HG03196 (cell line): Measurements from ENCODE around the gene SLC25A48.
A peak's percentile ranks its signal among the peaks of the same experiment; 100 is the strongest.
"Not testable (repeated sequence)": the region's sequence is repeated elsewhere in the genome, so short reads cannot be mapped to it uniquely, and the experiment has no call there.

Experiments
- ATAC-seq: cut with Tn5 transposase; IDR thresholded peaks from one replicate; pipeline ENCODE4 v1.9.1; 2021; ENCODE audit not compliant: unreplicated experiment

Gene SLC25A48

GRCh38 chr5:135829681-135830383, 4.6 kb upstream of the SLC25A48 start:
- ATAC-seq: no peak

GRCh38 chr5:135830384-135830700, 4.1 kb upstream of the SLC25A48 start:
- no peak for ATAC-seq

- no peak for ATAC-seq
Measured at GRCh38 chr5:135830876-135831275, 3.6 kb upstream of the SLC25A48 start.

- ATAC-seq: no peak
Measured at GRCh38 chr5:135831439-135831838, 3.0 kb upstream of the SLC25A48 start.

DNA sequence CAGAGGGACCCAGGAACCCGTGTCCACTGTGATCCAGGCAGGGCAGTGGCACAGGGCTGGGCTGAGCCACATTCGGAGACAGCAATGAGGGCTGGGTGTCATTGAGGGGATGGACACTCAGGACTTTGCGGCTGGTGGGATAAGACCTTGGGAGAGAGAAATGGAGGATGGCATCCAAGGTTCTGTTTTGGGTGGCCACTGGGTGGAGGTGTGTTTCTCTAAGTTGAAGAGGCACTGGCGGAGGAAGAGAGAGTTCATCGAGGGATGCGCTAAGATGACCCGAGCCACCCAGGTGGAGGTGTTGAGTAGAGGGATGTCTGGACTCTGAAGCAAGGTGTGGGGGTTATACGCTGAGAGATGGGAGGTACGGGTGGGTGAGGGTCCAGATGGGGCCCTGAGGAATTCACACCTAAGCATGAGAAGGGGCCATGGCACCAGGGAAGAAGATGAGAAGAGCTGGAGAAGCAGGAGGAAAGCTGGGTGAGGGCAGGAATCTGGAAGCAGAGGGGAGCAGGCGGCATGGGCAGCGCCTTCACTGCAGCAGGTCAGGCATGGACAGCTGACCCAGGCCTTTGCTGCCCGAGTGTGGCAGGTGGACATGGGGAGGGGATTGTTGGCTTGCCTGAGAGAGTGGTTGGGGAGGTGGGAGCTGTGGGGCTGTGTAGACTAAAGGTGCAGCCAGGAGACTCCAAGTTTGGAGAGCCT, 2.5 kb upstream of the SLC25A48 start:
- no peak for ATAC-seq

GRCh38 chr5:135832941-135833920, 1.2 kb upstream of the SLC25A48 start:
- no peak for ATAC-seq

GRCh38 chr5:135833961-135834638, 363 bp upstream of the SLC25A48 start:
- peak; percentile 77 for ATAC-seq

DNA sequence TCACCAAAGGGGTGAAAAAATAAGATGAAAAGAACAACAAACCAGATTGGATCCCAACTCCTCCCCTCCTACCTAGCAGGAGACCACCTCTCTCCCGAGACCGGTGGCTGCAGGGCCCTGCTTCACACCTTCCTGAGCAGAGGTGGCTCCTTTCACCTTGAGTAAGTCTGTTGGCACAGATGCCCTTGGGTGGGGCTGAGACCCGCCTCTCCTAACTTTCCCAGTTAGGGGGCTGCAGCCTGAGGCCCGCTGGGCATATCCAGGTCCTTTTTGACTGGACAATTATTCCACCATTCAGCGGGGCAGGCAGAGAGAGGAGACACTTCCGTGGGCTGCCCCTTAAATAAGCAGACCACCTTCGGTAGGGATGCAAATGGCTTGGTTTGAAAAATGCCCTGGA, 1.3 kb downstream of the SLC25A48 start:
- ATAC-seq: no peak

DNA sequence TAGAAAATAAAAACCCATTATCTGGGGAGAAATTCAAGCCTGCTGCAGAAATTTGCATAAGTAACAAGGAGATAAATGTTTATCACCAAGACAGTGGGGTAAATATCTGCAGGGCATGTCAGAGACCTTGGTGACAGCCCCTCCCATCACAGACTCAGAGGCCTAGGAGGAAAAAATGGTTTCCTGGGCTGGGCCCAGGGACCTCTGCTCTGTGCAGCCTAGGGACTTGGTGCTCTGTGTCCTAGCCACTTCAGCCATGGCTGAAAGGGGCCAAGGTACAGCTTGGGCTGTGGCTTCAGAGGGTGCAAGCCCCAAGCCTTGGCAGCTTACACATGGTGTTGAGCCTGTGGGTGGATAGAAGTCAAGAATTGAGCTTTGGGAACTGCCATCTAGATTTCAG, 3.9 kb downstream of the SLC25A48 start:
- not testable (repeated sequence) for ATAC-seq

GRCh38 chr5:135839566-135839965, 5.1 kb downstream of the SLC25A48 start:
- no peak for ATAC-seq

DNA sequence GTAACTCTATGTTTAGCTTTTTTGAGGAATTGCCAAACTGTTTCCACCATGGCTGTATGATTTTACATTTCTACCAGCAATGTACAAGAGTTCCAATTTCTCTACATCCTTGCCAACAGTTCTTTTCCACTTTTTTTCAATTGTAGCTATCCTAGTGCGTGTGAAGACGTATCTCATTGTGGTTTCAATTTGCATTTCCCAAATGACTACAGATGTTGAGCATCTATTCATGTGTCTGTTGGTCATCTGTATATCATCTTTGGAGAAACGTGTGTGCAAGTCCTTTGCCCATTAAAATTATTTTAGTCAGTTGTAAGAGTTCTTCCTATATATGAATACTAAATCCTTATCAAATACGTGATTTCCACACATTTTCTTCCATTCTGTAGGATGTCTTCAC, 6.5 kb downstream of the SLC25A48 start:
- no peak for ATAC-seq

DNA sequence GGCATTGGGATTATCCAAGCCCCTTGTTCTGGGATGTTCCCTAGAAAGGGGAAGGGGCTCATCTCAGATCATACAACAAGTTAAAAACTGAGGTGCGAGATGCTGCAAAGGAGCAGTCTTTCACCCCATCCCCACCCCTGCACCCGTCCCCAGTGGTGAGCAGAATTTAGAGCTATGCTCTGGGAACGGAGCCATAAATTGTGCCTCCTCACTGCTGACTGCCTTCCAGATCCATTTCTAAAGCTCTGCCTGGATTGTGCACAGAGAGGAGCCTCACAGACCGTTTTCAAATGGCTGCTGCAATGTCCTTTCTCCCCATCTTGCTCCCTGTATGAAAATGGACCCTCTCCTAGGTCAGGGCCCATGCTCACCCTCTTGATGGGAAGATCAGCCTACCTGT, 8.3 kb downstream of the SLC25A48 start:
- ATAC-seq: no peak

DNA sequence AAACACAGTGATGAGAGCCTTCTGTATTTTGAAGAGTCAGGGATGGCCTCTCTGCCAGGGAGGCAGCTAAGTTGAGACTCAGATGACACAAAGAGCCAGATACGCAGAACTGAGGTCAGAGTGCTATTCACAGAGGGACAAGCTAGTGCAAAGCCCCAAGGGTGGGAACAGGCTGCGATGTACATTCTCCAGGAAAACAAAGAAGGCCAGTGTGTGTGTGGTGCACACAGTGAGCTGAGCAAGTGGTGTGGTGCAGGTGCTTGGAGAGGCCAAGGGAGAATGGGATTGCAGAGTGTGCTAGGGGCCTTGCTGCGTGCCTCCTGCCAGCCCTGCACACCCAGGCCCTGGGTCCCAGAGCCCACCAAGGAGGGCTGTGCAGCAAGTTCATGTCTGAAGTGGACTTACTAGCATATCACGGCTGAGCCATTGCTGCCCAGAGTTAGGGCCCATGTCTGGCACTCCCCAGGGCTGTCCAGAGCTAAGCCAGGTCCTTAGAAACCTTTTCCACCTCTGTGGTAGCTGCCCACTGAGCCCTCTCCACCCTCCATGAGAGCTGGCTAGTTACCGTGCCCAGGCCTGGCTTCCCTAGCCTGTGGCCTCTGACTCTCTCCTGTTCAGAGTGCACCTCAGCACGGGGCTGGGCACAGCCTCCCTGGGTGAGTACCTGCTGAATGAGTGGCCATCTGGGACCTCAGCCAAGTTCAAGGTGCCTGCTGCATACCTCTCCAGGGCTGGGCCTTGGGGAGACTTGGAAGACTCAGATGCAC, 9.3 kb downstream of the SLC25A48 start:
- ATAC-seq: no peak

GRCh38 chr5:135846311-135846710, 11.8 kb downstream of the SLC25A48 start:
- ATAC-seq: no peak

- ATAC-seq: no peak
Measured at GRCh38 chr5:135847976-135848375, 13.5 kb downstream of the SLC25A48 start.

GRCh38 chr5:135850231-135850630, 15.8 kb downstream of the SLC25A48 start:
- no peak for ATAC-seq

GRCh38 chr5:135850671-135851070, 16.2 kb downstream of the SLC25A48 start:
- ATAC-seq: no peak

DNA sequence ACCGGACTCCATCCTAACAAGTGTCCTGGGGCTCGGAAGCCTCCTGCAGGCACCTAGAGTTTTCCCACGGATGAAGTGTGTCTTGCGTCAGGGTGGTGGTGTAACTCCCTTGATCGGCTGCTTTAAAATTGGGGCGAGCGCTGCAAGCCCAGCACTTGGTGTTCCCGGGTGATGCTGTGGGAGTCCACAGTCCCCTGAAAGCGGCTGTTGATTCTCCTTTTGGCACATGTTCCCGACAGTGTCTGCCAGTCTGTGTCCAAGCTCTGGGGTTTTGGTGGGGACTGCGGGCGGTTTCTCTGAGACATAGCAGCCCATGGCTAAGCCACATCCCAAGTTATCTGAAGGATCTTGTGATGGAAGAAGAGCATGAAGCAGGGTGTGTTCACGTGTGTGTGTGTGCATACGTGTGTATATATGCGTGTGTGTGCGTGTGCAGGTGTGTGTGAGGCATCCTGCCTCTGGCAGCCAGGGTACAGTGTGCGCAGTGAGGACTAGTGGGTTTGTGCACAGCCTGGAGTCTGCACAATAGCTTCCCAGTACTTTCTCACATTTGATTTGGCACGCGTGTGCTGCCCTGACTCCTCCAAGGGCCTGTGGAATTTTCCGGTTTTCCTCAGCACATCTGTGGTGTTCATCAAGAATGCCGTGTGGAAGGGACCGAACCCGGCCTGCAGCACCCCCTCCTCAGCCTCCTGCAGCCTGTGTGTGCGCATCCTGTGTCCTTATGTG, 16.9 kb downstream of the SLC25A48 start:
- no peak for ATAC-seq

- no peak for ATAC-seq
Measured at GRCh38 chr5:135851915-135852845, 17.7 kb downstream of the SLC25A48 start.
